Adrenal gland (tissue), 5 donors: Measurements from ENCODE around the gene CA14.

Experiments used
- CTCF ChIP-seq, 6 experiments: fragments of 450-650 bp in 4 of 6; fragments of 200-600 bp in 2 of 6; sonication (generic) in 1 of 6; IDR thresholded peaks; 1 replicate in 5 of 6; 2 replicates in 1 of 6; pipeline versions ENCODE4 v1.5.1 to v1.8.0; 2016 to 2021; ENCODE audit warnings: antibody characterized with exemption in 6 of 6, mild to moderate bottlenecking in 2 of 6, moderate library complexity in 1 of 6
- POLR2A ChIP-seq, 2 donors: fragments of 450-650 bp; IDR thresholded peaks; one replicate each; pipeline ENCODE4 v1.6.1; 2017; ENCODE audit warnings: antibody characterized with exemption in 2 of 2, mild to moderate bottlenecking in 2 of 2, moderate library complexity in 1 of 2
- donor health status: DM: no; HTN: no; CAD: no.

- TF ChIP-seq POLR2A (IDR thresholded peaks at IDR 0.05) (no peak), CTCF (IDR thresholded peaks at IDR 0.05) (no peak)
Observed at GRCh38 chr1:150256198-150256553, 1.4 kb upstream of the CA14 start.
